GM08714 (cell line): ENCODE data around the gene ARL14EP.

Experiments used
- H3K4me3 ChIP-seq: fragments of 200-500 bp; sonication (Bioruptor generic); 2 replicates; pipeline ENCODE4 v1.5.1; 2014; ENCODE audit warnings: mild to moderate bottlenecking, low read length, inconsistent platforms
- ZNF274 ChIP-seq: IDR thresholded peaks from 2 replicates; pipeline ENCODE4 v1.6.1; 2012; ENCODE audit warnings: mild to moderate bottlenecking, low read depth, low read length

ARL14EP gene

DNA sequence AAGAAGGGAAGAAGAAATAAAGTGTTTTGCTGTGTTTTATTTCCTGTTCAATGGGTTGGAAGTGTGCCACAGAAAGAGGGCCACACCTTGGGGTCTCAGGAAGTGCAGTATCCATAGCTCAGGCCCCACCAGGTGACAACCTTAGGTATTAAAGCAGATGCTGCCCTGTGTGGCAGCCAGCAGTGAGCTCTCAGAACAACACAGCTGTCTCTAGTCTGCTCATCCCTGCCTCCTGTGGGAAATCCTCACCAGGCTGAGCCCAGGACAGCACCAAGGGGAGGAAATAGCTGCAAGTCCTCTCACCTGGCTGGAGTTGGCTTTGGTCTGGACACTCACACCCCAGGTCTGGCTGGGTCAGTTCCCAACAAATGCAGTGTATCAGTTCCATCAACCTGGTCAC lies 25.1 kb downstream of the ARL14EP start:
- H3K4me3 ChIP-seq, result no peak overlapping the region
- TF ChIP-seq ZNF274, result no peak

DNA sequence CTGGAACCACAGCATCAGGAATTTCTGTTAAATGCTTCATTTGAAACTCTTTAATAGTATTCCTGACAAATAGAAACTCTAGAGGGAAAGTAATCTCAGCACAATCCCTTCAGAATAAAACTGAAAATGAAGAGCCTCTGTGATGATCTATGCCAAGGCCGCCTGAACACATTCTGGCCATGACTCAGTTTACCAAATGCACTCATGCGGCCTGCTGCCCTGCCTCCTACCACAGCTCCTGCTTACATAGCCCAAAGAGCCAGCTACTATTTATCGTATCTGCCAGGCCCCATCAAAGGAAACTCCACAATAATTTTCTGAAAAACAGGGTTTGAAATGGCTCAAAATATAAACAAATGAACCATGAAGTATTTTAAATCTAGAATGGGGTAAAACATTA lies 27.0 kb downstream of the ARL14EP start:
- H3K4me3 ChIP-seq, result no peak overlapping the region
- no peak for TF ChIP-seq ZNF274

DNA sequence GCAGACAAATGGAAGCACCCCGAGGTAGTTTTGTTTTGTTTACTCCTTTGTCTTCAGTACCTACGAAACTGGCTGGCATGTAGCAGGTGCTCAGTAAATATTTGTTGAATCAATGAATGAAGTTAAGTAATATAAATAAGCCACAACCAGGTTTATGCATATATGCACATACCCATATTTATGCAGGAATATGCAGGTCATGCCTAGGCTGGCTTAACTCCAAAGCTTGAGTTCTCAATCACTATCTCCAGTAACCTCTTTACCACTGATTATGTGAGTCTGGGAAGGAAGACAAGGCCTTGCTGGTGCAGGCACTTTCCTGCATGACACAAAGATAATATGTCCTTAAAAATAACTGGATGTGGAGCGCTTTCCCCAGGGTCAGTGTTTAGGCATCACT lies 27.5 kb downstream of the ARL14EP start:
- no peak for TF ChIP-seq ZNF274
- H3K4me3 ChIP-seq, result no peak overlapping the region

DNA sequence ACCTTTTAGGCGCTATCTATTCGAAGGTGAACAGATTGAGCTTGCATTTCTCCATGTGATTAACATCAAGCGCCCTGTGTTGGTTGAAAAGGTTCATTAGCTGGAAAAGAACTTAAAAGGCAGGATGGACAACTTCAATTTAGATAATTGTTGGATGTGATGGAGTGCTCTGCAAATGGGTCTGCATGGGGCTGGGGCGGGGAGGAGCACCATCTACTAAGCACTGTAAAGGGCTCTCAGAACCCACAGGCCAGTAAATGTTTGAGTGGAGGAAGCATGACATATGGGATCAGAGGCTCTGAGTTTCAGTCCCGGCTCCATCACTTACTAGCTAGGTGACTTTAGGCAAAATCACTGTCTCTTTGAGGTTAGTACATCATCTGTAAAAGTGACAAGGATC lies 28.2 kb downstream of the ARL14EP start:
- TF ChIP-seq ZNF274, result no peak
- H3K4me3 ChIP-seq, result no peak overlapping the region

DNA sequence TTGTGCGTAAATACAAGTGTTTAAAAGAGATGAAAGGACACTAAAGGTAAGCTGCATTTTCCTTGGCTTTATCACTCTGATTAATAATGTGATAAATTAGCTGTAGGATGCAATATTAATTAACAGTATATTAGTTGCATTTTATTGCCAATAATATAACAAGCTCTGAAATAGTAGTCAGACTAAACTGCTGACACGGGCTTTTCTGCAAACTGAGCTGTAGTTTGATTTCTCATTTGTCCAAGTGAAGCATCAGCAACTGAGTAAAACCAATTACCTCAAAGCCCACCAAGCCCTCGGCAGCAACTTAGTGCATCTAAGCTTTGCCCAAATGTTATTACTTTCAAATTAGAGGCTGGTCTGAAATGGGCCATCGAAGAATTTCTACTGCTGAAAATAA lies 33.5 kb downstream of the ARL14EP start:
- TF ChIP-seq ZNF274, result no peak
- H3K4me3 ChIP-seq, result no peak overlapping the region

DNA sequence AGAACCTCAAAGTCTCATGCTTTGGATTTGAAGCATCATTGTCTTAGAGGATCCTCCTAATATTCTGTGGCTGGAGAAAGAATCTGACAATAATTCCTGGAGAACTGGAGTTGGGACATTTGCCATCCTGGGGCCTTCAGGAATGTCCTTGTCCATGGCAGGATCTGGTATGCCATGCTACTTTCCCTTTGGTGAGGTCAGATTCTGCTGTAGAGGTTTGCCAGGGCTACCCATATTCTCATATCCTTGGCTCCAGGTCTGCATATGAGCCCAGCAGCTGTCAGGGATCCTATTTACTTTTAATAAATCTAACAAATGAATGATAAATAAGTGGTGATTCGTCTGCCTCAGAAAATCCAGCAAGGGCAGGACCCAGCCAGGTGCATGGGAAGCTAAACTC lies 35.0 kb downstream of the ARL14EP start:
- no peak overlapping the region for H3K4me3 ChIP-seq
- no peak for TF ChIP-seq ZNF274

DNA sequence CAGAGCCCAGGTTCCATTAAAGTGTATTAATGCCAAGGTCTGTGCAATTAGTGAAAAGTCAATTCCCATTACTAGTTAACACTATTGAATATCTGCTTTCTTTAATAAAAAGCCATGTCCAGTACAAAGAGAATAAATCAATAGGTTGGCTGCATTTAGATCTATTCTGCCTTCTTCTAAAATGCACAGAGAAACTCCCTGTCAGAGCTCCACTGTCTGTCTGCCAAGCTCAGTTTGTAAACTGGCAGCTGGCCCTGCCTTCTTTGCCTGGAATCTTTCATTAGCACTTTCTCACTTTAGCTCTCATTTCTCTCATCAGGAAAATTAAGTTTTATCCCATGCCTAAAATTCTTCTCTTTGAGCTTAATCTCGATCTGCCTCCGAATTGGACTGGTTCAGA lies 35.6 kb downstream of the ARL14EP start:
- H3K4me3 ChIP-seq, result no peak overlapping the region
- no peak for TF ChIP-seq ZNF274

DNA sequence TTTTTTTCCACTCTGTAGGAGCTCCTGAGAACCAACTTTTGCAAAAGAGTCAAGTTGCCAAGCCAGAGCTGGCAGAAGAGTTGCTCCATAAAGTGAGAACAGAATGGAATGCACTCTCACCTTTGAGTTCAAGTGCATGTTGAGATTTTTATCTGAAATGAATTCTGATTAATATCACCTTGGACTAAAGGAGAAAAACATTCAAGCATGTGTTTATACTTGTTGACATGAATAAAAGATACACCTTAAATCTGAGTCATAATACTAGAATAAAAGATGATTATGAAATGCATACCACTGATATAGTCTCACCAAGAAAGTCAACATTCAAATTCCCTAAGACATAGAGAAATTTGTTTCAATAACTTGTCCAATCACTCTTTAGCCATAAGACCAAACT lies 37.8 kb downstream of the ARL14EP start:
- TF ChIP-seq ZNF274, result no peak
- H3K4me3 ChIP-seq, result no peak overlapping the region

DNA sequence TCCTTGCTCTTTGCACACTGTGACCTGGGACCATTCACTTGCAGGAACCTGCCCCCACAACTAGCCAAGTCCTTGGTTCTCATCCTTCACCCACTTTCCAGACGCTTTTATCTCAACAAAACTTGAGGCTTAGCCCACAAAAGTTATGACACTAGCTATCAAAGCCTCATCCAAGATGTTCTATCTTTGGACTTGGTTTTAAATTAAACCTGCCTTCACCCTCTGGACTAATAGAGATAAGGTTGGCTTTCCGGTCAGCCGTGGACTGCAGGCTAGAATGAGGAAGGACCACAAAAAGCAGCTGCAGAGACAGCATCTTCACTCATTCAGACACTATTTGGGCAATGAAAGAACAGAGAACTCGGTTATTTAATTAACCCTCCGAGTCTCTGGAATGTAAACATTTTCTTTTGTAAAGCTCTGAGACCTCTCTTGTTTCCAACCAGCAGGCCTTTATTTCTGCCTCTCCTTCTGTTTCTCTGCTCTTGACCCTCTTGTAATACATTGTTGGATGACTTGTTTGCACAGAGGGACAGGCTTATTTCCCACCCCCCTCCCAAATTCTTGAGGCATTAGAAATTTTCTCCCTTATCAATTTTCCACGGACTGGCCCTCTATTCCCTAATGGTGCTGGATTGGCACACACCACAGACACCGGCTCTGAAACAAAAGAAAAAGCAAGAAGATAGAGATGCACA lies 41.4 kb downstream of the ARL14EP start:
- TF ChIP-seq ZNF274, result no peak
- no peak overlapping the region for H3K4me3 ChIP-seq

DNA sequence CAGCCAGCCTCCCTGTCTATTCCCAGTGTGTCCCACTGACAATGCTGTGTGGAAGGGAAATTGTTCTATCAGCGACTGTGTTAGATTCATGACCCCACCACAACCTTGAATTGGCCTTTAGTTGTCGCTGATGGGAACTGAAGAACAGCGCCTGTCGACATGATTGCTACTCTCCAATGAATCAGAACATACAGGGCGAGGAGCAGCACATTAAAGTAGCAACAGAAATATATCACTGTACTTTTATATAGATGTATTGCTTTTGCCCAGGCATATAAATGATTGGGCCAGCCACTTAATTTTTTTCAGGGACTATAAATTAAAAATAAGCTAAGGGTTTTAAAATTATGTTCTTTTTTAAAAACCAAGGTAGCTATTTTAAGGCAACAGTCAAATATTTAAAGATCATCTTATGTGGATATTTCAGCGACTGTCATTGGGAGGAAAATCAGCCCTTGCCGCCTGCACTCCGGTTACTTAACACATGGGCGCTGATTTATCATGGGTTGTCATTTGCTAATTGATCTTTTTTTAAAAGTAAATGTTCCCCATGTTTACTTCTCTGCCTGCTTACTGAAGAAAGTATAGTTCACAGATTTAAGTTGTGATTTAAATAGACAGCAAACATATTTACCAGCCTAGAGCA lies 42.1 kb downstream of the ARL14EP start:
- no peak overlapping the region for H3K4me3 ChIP-seq
- no peak for TF ChIP-seq ZNF274

DNA sequence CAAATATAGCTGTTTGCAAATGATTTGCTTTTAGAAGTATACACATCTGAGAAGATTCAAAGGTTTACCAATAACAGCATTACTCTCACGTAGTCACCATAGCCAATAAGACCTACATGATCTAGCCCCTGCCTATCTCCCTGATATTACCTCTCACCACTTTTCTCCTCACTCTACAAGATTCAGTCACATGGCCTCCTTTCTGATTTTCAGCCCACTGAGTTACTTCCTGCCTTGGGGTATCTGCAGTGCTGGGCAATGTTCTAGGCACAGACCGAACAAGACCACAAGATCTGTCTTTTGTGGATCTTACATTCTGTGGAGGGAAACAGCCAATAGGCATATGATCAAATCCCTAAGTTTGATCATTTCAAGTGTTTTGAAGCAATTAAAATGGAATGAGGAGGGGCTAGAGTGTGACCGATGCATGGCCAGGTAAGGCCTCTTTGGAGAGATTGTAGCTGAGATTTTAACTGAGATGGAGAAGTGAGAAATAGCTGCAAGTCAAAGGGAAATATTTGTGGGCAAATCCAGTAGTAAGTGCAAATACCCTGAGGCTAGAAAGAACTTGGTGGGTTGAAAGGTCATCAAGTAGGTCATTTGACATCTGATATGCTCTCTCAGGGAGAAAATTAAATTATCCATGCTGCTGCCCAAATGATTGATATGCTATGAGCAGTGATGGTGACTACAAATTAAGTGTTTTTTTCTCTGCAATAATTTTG lies 43.1 kb downstream of the ARL14EP start:
- H3K4me3 ChIP-seq, result no peak overlapping the region
- TF ChIP-seq ZNF274, result no peak

DNA sequence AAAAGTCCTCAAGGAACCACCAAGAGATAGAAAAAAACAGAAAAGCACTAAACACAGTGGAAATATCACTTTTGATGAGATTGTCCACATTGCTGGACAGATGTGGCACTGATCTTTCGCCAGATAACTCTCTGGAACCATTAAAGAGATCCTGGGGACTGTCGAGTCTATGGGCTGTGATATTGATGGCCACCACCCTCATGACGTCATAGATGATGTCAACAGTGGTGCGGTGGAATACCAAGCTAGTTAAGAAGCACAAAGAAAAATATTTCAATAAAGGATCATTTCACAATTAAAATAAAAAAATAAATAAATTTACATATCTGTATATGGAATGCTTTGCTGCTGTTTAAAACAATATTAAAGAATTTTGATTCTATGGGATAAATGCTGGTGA lies 45.5 kb downstream of the ARL14EP start:
- TF ChIP-seq ZNF274, result no peak

DNA sequence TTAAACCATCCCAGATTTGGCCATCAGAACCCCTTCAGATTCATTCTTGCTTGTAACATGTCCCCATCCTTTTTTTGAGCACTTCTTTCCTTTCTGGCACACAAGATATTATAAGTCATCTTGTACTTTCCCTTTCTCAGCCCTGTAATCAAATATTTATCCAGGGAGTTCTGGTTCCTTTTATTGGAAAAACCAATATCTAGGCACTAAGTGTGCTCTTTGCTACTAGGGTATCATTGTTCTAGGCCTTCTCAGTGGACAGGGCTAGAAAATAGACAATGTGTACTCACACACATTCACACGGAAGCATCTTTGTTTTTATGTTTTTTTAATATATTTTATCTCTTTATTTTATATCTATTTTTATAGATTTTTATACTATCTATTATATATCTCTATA lies 47.3 kb downstream of the ARL14EP start:
- no peak for TF ChIP-seq ZNF274

More for the DNA sequence above, 45.5 kb downstream of the ARL14EP start:
- H3K4me3 ChIP-seq, result no peak overlapping the region

DNA sequence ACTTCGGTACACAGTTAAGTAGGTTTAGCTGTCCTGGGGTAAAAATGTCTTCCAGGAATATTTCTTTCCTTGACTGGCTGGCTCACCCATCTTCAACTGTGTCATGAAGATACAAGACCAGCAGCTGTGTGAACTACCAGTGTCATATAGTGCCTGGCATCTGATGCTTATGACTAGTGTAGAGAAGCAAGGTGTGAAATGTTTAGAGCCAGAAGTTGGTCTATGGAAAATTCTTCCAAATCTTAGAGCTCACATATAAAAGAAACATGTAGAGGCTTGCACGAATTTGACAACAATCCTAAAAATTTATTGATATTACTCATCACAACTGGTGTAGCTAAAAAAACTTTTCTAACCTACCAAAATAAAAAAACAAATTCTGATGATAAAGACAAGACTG lies 54.4 kb downstream of the ARL14EP start:
- TF ChIP-seq ZNF274, result no peak
- no peak overlapping the region for H3K4me3 ChIP-seq

More for the DNA sequence above, 47.3 kb downstream of the ARL14EP start:
- no peak overlapping the region for H3K4me3 ChIP-seq

DNA sequence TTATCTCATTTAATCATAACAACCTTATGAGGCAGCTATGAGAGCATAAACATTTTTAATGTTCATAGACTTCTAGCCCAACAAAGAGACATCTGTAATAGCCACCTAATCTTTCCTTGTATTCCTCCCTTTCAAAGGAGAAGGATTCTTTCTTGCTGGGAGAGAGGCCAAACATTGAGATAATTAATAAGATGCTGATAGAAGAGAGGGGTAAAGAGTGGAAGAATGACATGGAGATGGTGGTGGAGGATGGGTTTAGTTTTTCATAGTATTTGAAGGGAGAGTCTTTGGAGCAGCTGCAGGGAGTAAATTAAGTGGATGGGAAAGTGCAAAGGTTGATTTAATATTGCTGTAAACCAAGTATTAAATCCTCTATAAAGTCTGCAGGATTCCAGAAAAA lies 57.9 kb downstream of the ARL14EP start:
- H3K4me3 ChIP-seq, result no peak overlapping the region
- TF ChIP-seq ZNF274, result no peak

DNA sequence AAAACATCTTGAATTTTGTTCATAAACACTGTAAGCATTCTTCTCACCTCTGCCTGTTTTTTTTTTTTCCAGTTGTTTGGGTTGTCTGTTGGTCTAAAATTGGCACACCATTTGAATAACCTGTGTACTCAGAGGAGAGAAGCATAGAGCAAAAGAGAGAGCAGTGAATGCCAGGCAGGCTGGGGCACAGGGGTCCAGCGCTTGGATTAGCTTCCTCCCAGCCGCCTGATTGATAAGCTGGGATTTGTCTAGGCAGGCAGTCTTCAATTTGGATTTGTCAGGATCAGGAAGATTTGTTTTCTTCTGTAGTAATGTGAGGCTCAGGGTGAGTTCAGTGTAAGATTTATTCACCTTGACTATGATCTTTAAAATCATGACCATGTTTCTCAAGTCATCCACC lies 59.0 kb downstream of the ARL14EP start:
- no peak overlapping the region for H3K4me3 ChIP-seq
- TF ChIP-seq ZNF274, result no peak
